ENCODE measurements around the gene LRP2.

Gene LRP2

GRCh38 chr2:169116993-169117392, 245.3 kb downstream of the LRP2 start:
- no peak for DNase-seq (ENCODE audit: low read depth)

GRCh38 chr2:169116327-169116726, 246.0 kb downstream of the LRP2 start:
- no peak for DNase-seq (ENCODE audit: low read depth)

GRCh38 chr2:169114056-169114455, 248.3 kb downstream of the LRP2 start:
- DNase-seq (ENCODE audit: low read depth) = no peak

- DNase-seq (ENCODE audit: low read depth) = no peak
These were observed 249.5 kb downstream of the LRP2 start for GRCh38 chr2:169112841-169113240.

- no peak for DNase-seq (ENCODE audit: low read depth)
These were observed 251.4 kb downstream of the LRP2 start for GRCh38 chr2:169110916-169111315.

GRCh38 chr2:169110419-169110818, 251.9 kb downstream of the LRP2 start:
- no peak for DNase-seq (ENCODE audit: low read depth)

GRCh38 chr2:169109502-169110409, 252.6 kb downstream of the LRP2 start:
- peak; percentile 56 for DNase-seq (ENCODE audit: low read depth)

- no peak for DNase-seq (ENCODE audit: low read depth)
These were observed 254.0 kb downstream of the LRP2 start for GRCh38 chr2:169108099-169108884.

GRCh38 chr2:169107645-169108044, 254.7 kb downstream of the LRP2 start:
- DNase-seq (ENCODE audit: low read depth) = no peak

- no peak for DNase-seq (ENCODE audit: low read depth)
These were observed 255.5 kb downstream of the LRP2 start for GRCh38 chr2:169106563-169107545.

GRCh38 chr2:169106134-169106533, 256.2 kb downstream of the LRP2 start:
- no peak for DNase-seq (ENCODE audit: low read depth)

GRCh38 chr2:169105476-169105875, 256.9 kb downstream of the LRP2 start:
- DNase-seq (ENCODE audit: low read depth) = no peak

- no peak for DNase-seq (ENCODE audit: low read depth)
These were observed 257.5 kb downstream of the LRP2 start for GRCh38 chr2:169104848-169105247.

GRCh38 chr2:169095621-169096105, 266.7 kb downstream of the LRP2 start:
- no peak for DNase-seq (ENCODE audit: low read depth)

GRCh38 chr2:169094676-169095075, 267.7 kb downstream of the LRP2 start:
- no peak for DNase-seq (ENCODE audit: low read depth)

- DNase-seq (ENCODE audit: low read depth) = no peak
These were observed 268.8 kb downstream of the LRP2 start for GRCh38 chr2:169093535-169093934.

GRCh38 chr2:169091761-169092519, 270.4 kb downstream of the LRP2 start:
- no peak for DNase-seq (ENCODE audit: low read depth)

GRCh38 chr2:169091256-169091655, 271.1 kb downstream of the LRP2 start:
- no peak for DNase-seq (ENCODE audit: low read depth)

- no peak for DNase-seq (ENCODE audit: low read depth)
These were observed 272.1 kb downstream of the LRP2 start for GRCh38 chr2:169090133-169090820.

GRCh38 chr2:169089182-169089581, 273.2 kb downstream of the LRP2 start:
- no peak for DNase-seq (ENCODE audit: low read depth)

Measured in stimulated activated CD8-positive, alpha-beta memory T cell treated with anti-CD3 and anti-CD28 coated beads, Interleukin-12 subunit alpha, Interleukin-12 subunit beta, amount 100 ng/mL, for 1 hour (primary cell).